ENCODE data around the gene VTA1.

VTA1 gene

DNA sequence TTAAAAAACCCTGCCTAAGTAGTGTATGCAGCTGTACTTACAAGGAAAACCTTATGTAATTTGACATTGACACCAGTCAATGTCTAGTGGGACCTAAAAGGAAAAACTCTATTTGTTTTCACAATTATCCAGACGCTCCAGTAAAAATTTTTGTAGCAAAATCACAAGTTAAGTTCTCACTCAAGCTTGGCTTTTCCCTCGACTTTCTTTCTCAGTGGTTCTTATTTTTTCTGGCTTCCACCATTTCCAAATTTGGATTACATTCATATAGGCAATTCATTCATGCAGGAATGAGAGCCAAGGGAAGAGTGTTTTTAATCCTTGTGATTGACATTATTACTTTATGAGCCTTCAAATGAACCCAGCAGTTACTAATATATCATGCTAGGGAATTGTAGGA, 88.7 kb downstream of the VTA1 start:
- H3K4me3 Mint-ChIP-seq = no peak overlapping the region
- DNase-seq (ENCODE audit: low spot score in 2 of 2) = no peak
- no peaks in the 10 kb centered on the region for H3K36me3 Mint-ChIP-seq (ENCODE audit: insufficient read depth)
- H3K4me1 Mint-ChIP-seq = peaks cover 5% of the 10 kb centered on the region
- peaks cover 48% of the 10 kb centered on the region for H3K27me3 Mint-ChIP-seq
- H3K9me3 Mint-ChIP-seq = no peaks in the 10 kb centered on the region
- H3K27ac Mint-ChIP-seq (ENCODE audit: low read depth) = no peak overlapping the region
- no peak for ATAC-seq (replicated peaks; ENCODE audit: extremely low read depth, poor library complexity, severe bottlenecking)

DNA sequence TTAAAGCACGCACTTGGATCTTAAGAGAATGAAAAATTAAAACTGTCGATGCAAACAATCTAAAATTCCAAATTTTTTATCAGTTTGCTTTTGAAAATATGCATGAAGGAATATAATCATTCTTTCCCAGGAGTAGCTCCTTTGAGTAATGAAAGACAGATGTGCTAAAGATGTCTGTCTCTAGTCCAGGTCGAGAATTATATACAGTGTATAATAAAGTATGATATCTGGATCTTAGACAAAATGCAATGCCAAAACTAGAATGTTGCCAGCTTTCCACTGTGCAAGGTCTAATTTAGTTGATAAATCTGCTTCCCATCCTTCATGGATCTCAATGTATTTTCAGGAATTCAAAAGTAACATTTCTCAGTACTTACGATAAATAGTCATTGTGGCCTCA, 89.6 kb downstream of the VTA1 start:
- H3K27ac Mint-ChIP-seq (ENCODE audit: low read depth) = no peak overlapping the region
- H3K36me3 Mint-ChIP-seq (ENCODE audit: insufficient read depth) = no peaks in the 10 kb centered on the region
- peaks cover 5% of the 10 kb centered on the region for H3K4me1 Mint-ChIP-seq
- H3K9me3 Mint-ChIP-seq = no peaks in the 10 kb centered on the region
- no peak overlapping the region for H3K4me3 Mint-ChIP-seq
- no peak for DNase-seq (ENCODE audit: low spot score in 2 of 2)
- no peak for ATAC-seq (replicated peaks; ENCODE audit: extremely low read depth, poor library complexity, severe bottlenecking)
- H3K27me3 Mint-ChIP-seq = peaks cover 39% of the 10 kb centered on the region

- H3K36me3 Mint-ChIP-seq (ENCODE audit: insufficient read depth) = no peaks in the 10 kb centered on the region
- no peak for ATAC-seq (replicated peaks; ENCODE audit: extremely low read depth, poor library complexity, severe bottlenecking)
- no peaks in the 10 kb centered on the region for H3K9me3 Mint-ChIP-seq
- DNase-seq (ENCODE audit: low spot score in 2 of 2) = no peak
- H3K27ac Mint-ChIP-seq (ENCODE audit: low read depth) = no peak overlapping the region
- peaks cover 17% of the 10 kb centered on the region for H3K27me3 Mint-ChIP-seq
- no peaks in the 10 kb centered on the region for H3K4me1 Mint-ChIP-seq
- no peak overlapping the region for H3K4me3 Mint-ChIP-seq
These were observed 91.8 kb downstream of the VTA1 start for GRCh38 chr6:142238881-142239280.

- H3K27ac Mint-ChIP-seq (ENCODE audit: low read depth) = no peak overlapping the region
- ATAC-seq (replicated peaks; ENCODE audit: extremely low read depth, poor library complexity, severe bottlenecking) (no peak), DNase-seq (ENCODE audit: low spot score in 2 of 2) (no peak)
- no peaks in the 10 kb centered on the region for H3K4me1 Mint-ChIP-seq
- no peaks in the 10 kb centered on the region for H3K9me3 Mint-ChIP-seq
- peaks cover 4% of the 10 kb centered on the region for H3K27me3 Mint-ChIP-seq
- H3K4me3 Mint-ChIP-seq = no peak overlapping the region
- no peaks in the 10 kb centered on the region for H3K36me3 Mint-ChIP-seq (ENCODE audit: insufficient read depth)
These were observed 93.1 kb downstream of the VTA1 start for GRCh38 chr6:142240179-142240578.

DNA sequence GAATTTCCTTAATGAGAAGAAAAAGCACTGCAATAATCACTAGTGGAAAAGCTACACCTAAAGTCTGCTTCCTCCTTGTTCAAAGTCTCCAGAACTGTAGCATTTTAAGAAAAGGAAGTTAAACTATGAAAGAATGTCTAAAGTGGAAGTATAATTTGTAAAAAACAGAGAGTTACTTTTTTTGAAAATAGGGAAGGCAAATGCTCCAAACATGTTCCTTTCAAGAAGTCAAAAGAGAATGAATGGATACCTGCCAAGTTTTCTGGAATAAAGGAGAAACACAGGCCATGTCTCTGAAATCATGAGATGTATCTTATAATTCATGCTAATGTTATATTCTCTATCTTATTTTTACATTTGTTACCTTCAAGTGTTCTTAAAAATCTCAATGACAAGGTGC, 94.0 kb downstream of the VTA1 start:
- no peak overlapping the region for H3K27ac Mint-ChIP-seq (ENCODE audit: low read depth)
- no peak for ATAC-seq (replicated peaks; ENCODE audit: extremely low read depth, poor library complexity, severe bottlenecking)
- H3K36me3 Mint-ChIP-seq (ENCODE audit: insufficient read depth) = no peaks in the 10 kb centered on the region
- H3K4me1 Mint-ChIP-seq = no peaks in the 10 kb centered on the region
- H3K27me3 Mint-ChIP-seq = no peaks in the 10 kb centered on the region
- H3K4me3 Mint-ChIP-seq = no peak overlapping the region
- DNase-seq (ENCODE audit: low spot score in 2 of 2) = no peak
- no peaks in the 10 kb centered on the region for H3K9me3 Mint-ChIP-seq

GRCh38 chr6:142242269-142242668, 95.2 kb downstream of the VTA1 start:
- DNase-seq (ENCODE audit: low spot score in 2 of 2) = no peak
- ATAC-seq (replicated peaks; ENCODE audit: extremely low read depth, poor library complexity, severe bottlenecking) = no peak
- no peaks in the 10 kb centered on the region for H3K36me3 Mint-ChIP-seq (ENCODE audit: insufficient read depth)
- no peak overlapping the region for H3K27ac Mint-ChIP-seq (ENCODE audit: low read depth)
- no peaks in the 10 kb centered on the region for H3K9me3 Mint-ChIP-seq
- no peak overlapping the region for H3K4me3 Mint-ChIP-seq
- no peaks in the 10 kb centered on the region for H3K4me1 Mint-ChIP-seq
- no peaks in the 10 kb centered on the region for H3K27me3 Mint-ChIP-seq

- Mint-ChIP-seq H3K4me1 (no peaks in the 10 kb centered on the region), H3K9me3 (no peaks in the 10 kb centered on the region), H3K36me3 (ENCODE audit: insufficient read depth) (peaks cover 2% of the 10 kb centered on the region), H3K27ac (ENCODE audit: low read depth) (no peak overlapping the region), H3K4me3 (no peak overlapping the region), H3K27me3 (peaks cover 7% of the 10 kb centered on the region)
- DNase-seq (ENCODE audit: low spot score in 2 of 2) = no peak
- ATAC-seq (replicated peaks; ENCODE audit: extremely low read depth, poor library complexity, severe bottlenecking) = no peak
These were observed 99.9 kb downstream of the VTA1 start for GRCh38 chr6:142246960-142247359.

DNA sequence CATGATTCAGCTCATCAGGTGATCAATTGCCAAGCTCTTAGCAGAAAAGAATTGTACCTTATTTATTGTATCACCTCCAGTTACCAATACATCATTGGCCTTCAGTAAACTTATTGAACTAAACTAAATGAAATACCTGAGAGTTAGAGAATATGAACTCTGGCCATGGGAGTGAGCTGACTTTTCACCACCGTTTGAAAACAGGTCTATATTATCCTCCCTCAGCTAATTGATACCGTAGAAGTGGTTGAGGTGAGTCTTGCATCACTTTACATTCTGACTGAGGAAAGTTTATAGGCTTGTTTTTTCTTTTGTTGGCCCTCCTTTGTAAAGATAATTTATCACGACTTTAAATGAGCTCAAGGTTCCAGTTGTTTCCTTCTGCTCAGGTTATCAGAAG, 102.2 kb downstream of the VTA1 start:
- H3K4me1 Mint-ChIP-seq = no peaks in the 10 kb centered on the region
- no peak for DNase-seq (ENCODE audit: low spot score in 2 of 2)
- peaks cover 2% of the 10 kb centered on the region for H3K36me3 Mint-ChIP-seq (ENCODE audit: insufficient read depth)
- no peaks in the 10 kb centered on the region for H3K9me3 Mint-ChIP-seq
- ATAC-seq (replicated peaks; ENCODE audit: extremely low read depth, poor library complexity, severe bottlenecking) = no peak
- H3K27ac Mint-ChIP-seq (ENCODE audit: low read depth) = no peak overlapping the region
- peaks cover 14% of the 10 kb centered on the region for H3K27me3 Mint-ChIP-seq
- no peak overlapping the region for H3K4me3 Mint-ChIP-seq

DNA sequence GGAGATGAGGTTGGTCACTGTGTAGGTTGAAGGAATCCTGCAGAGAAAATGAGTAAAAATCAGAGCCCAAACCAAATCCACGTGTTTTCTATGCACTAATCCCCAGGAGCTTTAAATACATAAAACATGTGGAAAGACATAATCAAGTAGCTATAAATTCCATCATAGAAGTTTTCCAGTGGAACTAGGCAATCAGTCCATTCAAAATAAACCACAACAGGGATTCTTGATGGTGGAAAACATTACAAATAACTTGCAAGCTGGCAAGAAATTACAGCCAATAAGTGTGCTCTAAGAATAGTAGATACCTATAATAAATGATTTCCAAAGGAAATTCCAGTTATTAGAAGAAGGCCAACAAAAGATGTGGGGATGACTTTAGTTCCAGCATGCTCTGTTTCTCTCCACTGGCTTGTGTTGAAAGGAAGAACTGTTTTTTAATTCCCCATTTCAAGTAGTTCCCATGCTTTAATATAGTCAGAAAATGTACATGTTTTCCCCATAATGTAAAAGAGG, 104.9 kb downstream of the VTA1 start:
- no peak overlapping the region for H3K27ac Mint-ChIP-seq (ENCODE audit: low read depth)
- DNase-seq (ENCODE audit: low spot score in 2 of 2) = no peak
- H3K4me3 Mint-ChIP-seq = no peak overlapping the region
- peaks cover 20% of the 10 kb centered on the region for H3K27me3 Mint-ChIP-seq
- H3K9me3 Mint-ChIP-seq = no peaks in the 10 kb centered on the region
- no peaks in the 10 kb centered on the region for H3K4me1 Mint-ChIP-seq
- ATAC-seq (replicated peaks; ENCODE audit: extremely low read depth, poor library complexity, severe bottlenecking) = no peak
- peaks cover 2% of the 10 kb centered on the region for H3K36me3 Mint-ChIP-seq (ENCODE audit: insufficient read depth)

GRCh38 chr6:142254513-142254912, 107.5 kb downstream of the VTA1 start:
- DNase-seq (ENCODE audit: low spot score in 2 of 2) (no peak), ATAC-seq (replicated peaks; ENCODE audit: extremely low read depth, poor library complexity, severe bottlenecking) (no peak)
- H3K4me1 Mint-ChIP-seq = no peaks in the 10 kb centered on the region
- H3K36me3 Mint-ChIP-seq (ENCODE audit: insufficient read depth) = no peaks in the 10 kb centered on the region
- peaks cover 24% of the 10 kb centered on the region for H3K27me3 Mint-ChIP-seq
- H3K9me3 Mint-ChIP-seq = no peaks in the 10 kb centered on the region
- no peak overlapping the region for H3K27ac Mint-ChIP-seq (ENCODE audit: low read depth)
- no peak overlapping the region for H3K4me3 Mint-ChIP-seq

GRCh38 chr6:142255785-142256184, 108.7 kb downstream of the VTA1 start:
- Mint-ChIP-seq H3K27me3 (peaks cover 24% of the 10 kb centered on the region), H3K4me1 (no peaks in the 10 kb centered on the region), H3K4me3 (no peak overlapping the region), H3K27ac (ENCODE audit: low read depth) (no peak overlapping the region), H3K36me3 (ENCODE audit: insufficient read depth) (no peaks in the 10 kb centered on the region), H3K9me3 (no peaks in the 10 kb centered on the region)
- ATAC-seq (replicated peaks; ENCODE audit: extremely low read depth, poor library complexity, severe bottlenecking) = no peak
- DNase-seq (ENCODE audit: low spot score in 2 of 2) = no peak

DNA sequence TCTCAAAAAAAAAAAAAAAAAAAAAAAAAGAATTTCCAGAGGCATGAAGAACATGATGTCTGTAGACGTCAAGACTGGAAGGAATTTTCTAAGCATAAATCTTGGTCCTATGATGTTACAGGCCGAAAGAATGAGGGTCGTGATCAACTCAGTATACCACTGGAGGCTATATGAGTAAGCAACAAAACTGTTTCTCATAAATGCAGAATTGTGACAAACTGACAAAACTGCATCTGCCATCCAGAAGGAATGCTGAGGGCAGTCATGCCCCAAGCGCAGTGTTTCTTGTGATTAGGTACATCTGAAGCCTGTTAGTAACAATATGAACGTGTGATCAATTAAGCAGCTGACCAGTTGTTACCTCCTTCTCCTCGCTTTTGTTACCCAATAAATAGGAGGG, 111.2 kb downstream of the VTA1 start:
- no peak overlapping the region for H3K27ac Mint-ChIP-seq (ENCODE audit: low read depth)
- H3K27me3 Mint-ChIP-seq = peaks cover 10% of the 10 kb centered on the region

GRCh38 chr6:142258757-142259156, 111.7 kb downstream of the VTA1 start:
- Mint-ChIP-seq H3K4me3 (no peak overlapping the region), H3K4me1 (no peaks in the 10 kb centered on the region), H3K9me3 (no peaks in the 10 kb centered on the region), H3K27ac (ENCODE audit: low read depth) (no peak overlapping the region), H3K36me3 (ENCODE audit: insufficient read depth) (no peaks in the 10 kb centered on the region), H3K27me3 (peaks cover 10% of the 10 kb centered on the region)
- DNase-seq (ENCODE audit: low spot score in 2 of 2) = no peak
- no peak for ATAC-seq (replicated peaks; ENCODE audit: extremely low read depth, poor library complexity, severe bottlenecking)

More for the DNA sequence above, 111.2 kb downstream of the VTA1 start:
- Mint-ChIP-seq H3K9me3 (no peaks in the 10 kb centered on the region), H3K4me1 (no peaks in the 10 kb centered on the region), H3K4me3 (no peak overlapping the region), H3K36me3 (ENCODE audit: insufficient read depth) (no peaks in the 10 kb centered on the region)
- DNase-seq (ENCODE audit: low spot score in 2 of 2) (no peak), ATAC-seq (replicated peaks; ENCODE audit: extremely low read depth, poor library complexity, severe bottlenecking) (no peak)

DNA sequence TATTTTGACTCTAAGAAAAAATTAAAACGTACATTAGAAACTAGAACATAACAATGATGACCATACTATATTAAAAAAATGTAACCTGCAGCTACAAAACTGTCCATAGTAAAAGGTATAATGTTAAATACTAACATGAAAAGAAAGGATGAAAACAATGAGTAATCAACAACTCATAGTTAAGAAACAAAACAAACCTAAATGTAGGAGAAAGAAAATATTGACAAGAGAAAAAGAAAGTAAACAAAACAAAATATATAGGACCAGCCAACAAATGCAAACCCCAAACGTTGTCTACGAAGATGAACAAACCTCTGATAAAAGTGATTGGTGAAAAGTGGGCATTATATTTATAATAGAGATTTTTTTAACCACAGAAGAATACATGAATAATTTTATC, 113.7 kb downstream of the VTA1 start:
- Mint-ChIP-seq H3K4me3 (no peak overlapping the region), H3K4me1 (no peaks in the 10 kb centered on the region), H3K9me3 (no peaks in the 10 kb centered on the region), H3K36me3 (ENCODE audit: insufficient read depth) (no peaks in the 10 kb centered on the region), H3K27me3 (peaks cover 10% of the 10 kb centered on the region), H3K27ac (ENCODE audit: low read depth) (no peak overlapping the region)
- no peak for ATAC-seq (replicated peaks; ENCODE audit: extremely low read depth, poor library complexity, severe bottlenecking)
- DNase-seq (ENCODE audit: low spot score in 2 of 2) = no peak

Measured in central memory CD8-positive, alpha-beta T cell (primary cell).